Colonic mucosa (tissue), 4 donors: ENCODE data around the gene SSNA1. TPM values are rescaled to one million over a fixed set of nuclear protein-coding genes. Genes with fewer than 3 reads are reported as not detected.

Experiments
- DNase-seq: peaks from one replicate; pipeline ENCODE4 v3.0.0-alpha.2; 2020
- H3K27ac ChIP-seq: fragments of 200-600 bp; one replicate; pipeline ENCODE4 v1.8.0; 2021
- H3K27me3 ChIP-seq: fragments of 200-600 bp; one replicate; pipeline ENCODE4 v1.8.0; 2021
- H3K36me3 ChIP-seq: fragments of 200-600 bp; one replicate; pipeline ENCODE4 v1.8.0; 2021
- H3K4me1 ChIP-seq: fragments of 200-600 bp; one replicate; pipeline ENCODE4 v1.8.0; 2021; ENCODE audit warnings: mild to moderate bottlenecking
- H3K4me3 ChIP-seq: fragments of 200-600 bp; one replicate; pipeline ENCODE4 v1.8.0; 2021
- H3K9ac ChIP-seq, 2 donors: one replicate each; pipeline ENCODE4 v1.7.0; 2013; ENCODE audit warnings: control low read depth in 2 of 2, low read depth in 2 of 2, low read length in 2 of 2
- H3K9me3 ChIP-seq: fragments of 200-600 bp; one replicate; pipeline ENCODE4 v1.8.0; 2021
- CTCF ChIP-seq: fragments of 200-600 bp; IDR thresholded peaks from one replicate; pipeline ENCODE4 v1.8.0; 2022; ENCODE audit warnings: antibody characterized with exemption, mild to moderate bottlenecking
- intact Hi-C: fragments of 100-400 bp; cut with DNase I; formaldehyde crosslinking; loops from one replicate; pipeline ENCODE4 v1.14.1; 2022
- total RNA-seq, 2 donors: library from RNA; stranded (reverse); fragmentation: NEBNext Ultra II Directional in 1 of 2; extraction: Animal tissue kit (Norgen Biotek cat#: 25700) in 1 of 2; gene quantifications; one replicate each; pipeline ENCODE4 v1.2.1, GENCODE V29; 2021
- donor health status: healthy.
- donor health status: DM: no; HTN: no; CAD: no.
- donor health status: DM: no; HTN: no; CAD: no.

The SSNA1 gene
- total RNA-seq, 2 donors from 2014 or later: 60.0 to 100 TPM

- TF ChIP-seq CTCF: no peak
- intact Hi-C loops: no loop called here
- Histone ChIP-seq H3K9me3 (no peaks in the 10 kb centered on the region), H3K27ac (peak overlapping the region; percentile 32), H3K4me1 (peaks cover 14% of the 10 kb centered on the region), H3K27me3 (peaks cover 35% of the 10 kb centered on the region), H3K36me3 (no peaks in the 10 kb centered on the region), H3K9ac (peak overlapping the region in 1 of 2 donors; percentile 9), H3K4me3 (no peak overlapping the region)
- peak; percentile 43 for DNase-seq
These were observed 15.3 kb upstream of the SSNA1 start for GRCh38 chr9:137172901-137173795.

DNA sequence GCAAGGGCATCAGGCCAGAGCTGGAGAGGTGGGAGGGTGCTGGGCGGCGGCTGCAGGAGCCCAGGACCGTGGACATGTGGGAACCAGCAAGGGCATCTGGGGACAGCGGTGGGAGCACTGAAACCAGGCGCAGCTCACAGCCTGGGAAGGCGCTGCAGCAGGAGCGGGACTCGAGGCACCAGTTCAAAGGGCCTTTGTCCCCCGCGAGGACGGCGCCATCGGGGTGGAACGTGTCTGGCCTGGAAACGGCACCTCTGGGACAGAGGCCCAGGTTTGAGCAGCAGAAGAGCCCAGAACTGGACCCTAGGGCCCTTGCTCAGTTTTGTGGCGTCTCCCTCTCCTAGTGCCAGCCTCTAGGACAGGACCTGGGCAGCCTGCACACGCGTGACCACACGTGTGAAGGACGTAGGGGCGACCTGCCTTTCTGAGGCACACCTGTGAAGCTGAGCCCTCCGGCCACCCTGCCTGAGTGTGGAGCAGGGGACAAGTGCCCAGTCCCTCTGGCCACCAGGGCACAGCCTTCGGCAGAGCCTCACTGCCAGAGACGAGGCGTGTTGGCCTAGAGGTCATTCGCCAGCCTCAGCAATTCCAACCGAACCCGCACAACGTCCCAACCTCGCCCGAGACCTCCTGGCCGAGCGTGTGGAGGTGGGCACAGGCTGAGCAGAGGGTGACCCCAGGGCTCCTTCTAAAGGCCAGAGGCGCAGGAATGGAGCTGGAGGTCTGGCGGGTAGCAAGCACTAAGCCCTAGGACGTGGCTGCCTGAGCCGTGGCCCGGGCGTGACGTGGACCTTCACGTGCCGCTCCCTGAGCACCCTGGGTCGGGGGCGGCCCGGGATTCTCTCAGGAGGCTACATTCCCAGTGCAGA lies 14.4 kb upstream of the SSNA1 start:
- no peak for DNase-seq
- H3K27ac ChIP-seq: peak overlapping the region; percentile 32
- H3K4me3 ChIP-seq: no peak overlapping the region
- intact Hi-C loops: no loop called here
- peaks cover 11% of the 10 kb centered on the region for H3K4me1 ChIP-seq
- peak overlapping the region in 1 of 2 donors; percentile 26 for H3K9ac ChIP-seq
- TF ChIP-seq CTCF: no peak
- H3K36me3 ChIP-seq: no peaks in the 10 kb centered on the region
- H3K27me3 ChIP-seq: peaks cover 27% of the 10 kb centered on the region
- no peaks in the 10 kb centered on the region for H3K9me3 ChIP-seq

DNA sequence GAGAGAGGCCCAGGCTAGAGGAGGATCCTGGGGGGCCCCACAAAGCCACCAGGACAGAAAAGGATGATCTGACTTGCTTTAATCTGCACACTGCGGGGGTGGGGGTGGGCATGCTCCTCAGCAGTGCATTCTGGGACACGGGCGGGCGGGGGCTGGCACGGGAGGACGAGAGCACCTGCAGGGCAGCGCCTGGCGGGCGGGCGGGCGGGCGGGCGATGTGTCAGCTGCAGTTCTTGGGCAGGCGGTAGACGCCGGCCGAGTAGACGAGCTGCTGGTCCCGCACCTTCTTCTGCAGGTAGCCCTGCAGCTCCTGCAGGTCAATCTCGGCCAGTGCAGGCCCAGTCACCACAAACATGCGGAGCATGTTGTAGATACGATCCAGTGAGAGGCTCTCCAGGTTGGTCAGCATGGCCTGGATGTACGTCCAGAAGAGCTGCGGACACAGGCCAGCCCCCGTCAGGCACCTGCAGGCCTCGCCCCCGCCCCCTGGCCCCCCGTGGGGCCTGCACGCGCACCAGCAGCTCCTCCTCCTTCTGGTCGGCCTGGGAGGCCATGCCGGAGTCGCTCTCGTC lies 13.7 kb upstream of the SSNA1 start:
- Histone ChIP-seq H3K4me1 (peaks cover 9% of the 10 kb centered on the region), H3K36me3 (no peaks in the 10 kb centered on the region), H3K27ac (no peak overlapping the region), H3K9ac (no peak overlapping the region), H3K27me3 (peaks cover 20% of the 10 kb centered on the region), H3K4me3 (no peak overlapping the region), H3K9me3 (no peaks in the 10 kb centered on the region)
- TF ChIP-seq CTCF: no peak
- no peak for DNase-seq
- intact Hi-C loops: no loop called here

DNA sequence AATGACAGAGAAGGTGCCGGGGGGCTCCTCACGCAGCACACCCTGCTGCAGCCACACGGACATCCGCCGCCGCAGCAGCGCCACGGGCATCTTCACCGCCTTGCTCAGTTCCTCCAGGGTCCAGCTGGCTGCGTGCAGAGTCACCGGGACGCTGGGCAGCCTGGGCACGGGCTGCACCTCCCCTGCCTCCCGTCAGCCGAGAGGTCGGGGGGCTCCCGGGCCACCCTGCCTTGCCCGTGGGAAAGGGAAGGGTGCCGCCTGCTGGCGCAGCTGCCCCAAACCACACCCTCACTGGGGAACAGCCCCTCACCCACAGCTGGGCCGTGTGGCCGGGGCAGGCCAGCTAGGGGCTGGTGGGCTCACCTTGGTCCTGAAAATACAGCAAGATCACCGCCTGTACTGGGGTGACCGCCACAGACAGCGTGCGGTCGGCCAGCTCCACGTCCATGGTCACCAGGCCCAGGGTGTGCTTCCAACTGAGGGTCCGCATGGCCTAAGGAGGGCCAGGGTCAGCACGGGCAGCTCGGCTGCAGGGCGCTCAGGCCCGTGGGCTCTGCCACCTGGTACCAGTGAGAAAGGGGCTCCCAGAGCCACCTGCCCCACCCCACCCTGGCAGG lies 13.0 kb upstream of the SSNA1 start:
- Histone ChIP-seq H3K27me3 (peaks cover 13% of the 10 kb centered on the region), H3K4me1 (peaks cover 4% of the 10 kb centered on the region), H3K4me3 (no peak overlapping the region), H3K36me3 (no peaks in the 10 kb centered on the region), H3K9me3 (no peaks in the 10 kb centered on the region), H3K27ac (no peak overlapping the region), H3K9ac (no peak overlapping the region)
- intact Hi-C loops: no loop called here
- DNase-seq: no peak
- no peak for TF ChIP-seq CTCF
